HG03520 (cell line): Measurements from ENCODE around the gene CTSH.
"Not testable (repeated sequence)": the region's sequence is repeated elsewhere in the genome, so short reads cannot be mapped to it uniquely, and the experiment has no call there.

Source experiments
- ATAC-seq: cut with Tn5 transposase; IDR thresholded peaks from one replicate; pipeline ENCODE4 v1.9.1; 2021; ENCODE audit warnings: mild to moderate bottlenecking, moderate library complexity; ENCODE audit not compliant: unreplicated experiment

CTSH gene

DNA sequence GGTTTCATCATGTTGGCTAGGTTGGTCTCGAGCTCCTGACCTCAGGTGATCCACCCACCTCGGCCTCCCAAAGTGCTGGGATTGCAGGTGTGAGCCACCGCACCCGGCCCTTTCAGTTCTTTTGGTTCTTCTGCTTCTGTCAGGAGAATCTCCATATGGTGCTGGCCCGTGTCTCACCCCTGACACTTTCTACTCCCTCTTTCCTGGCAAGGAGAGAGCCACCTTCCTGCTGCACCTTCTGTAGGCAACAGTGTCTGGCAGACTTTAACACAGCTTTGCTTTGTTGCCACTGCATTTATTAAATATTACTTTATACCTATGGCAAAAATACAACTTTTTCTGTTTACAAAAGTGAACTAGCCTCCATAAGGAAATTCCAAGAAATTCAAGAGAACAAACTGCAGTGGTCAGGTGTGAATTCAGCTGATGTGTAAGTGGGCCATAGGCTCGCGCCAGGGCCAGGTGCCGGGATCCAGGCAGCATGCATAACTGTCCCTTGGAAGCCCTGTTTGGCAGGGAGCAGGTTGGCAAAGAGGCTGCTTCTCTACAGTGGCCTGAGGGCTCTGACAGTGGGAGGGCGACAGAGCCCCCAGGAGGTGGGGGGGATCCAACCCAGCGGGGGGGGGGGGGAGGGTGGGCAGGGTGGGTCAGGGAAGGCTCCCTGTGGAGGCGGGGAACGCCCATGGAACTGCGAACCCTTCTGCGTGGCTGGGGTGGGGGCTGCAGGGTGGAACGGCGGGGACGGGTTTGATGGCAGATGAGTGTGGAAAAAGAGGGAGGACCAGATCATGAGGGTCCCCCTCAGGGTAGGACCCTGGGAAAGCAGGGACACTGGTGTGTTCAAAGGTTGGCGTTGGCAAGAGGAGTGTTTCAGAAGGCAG lies 21.1 kb downstream of the CTSH start:
- no peak for ATAC-seq

DNA sequence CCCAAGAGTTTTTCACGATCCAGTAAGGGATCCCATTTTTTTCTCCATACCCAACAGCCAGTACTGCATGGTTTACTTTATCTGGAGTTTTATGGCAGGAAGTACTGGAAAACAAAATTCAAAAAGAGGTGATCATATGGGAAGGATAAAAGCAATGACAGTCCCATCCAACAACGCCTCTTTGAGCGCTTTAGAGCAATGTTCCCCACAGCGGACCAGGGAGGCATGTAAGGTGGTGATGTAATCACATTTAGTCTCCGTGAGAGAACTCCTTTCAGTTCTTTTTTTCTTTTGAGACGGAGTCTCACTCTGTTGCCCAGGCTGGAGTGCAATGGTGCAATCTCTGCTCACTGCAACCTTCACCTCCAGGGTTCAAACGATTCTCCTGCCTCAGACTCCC lies 21.8 kb downstream of the CTSH start:
- ATAC-seq: no peak

DNA sequence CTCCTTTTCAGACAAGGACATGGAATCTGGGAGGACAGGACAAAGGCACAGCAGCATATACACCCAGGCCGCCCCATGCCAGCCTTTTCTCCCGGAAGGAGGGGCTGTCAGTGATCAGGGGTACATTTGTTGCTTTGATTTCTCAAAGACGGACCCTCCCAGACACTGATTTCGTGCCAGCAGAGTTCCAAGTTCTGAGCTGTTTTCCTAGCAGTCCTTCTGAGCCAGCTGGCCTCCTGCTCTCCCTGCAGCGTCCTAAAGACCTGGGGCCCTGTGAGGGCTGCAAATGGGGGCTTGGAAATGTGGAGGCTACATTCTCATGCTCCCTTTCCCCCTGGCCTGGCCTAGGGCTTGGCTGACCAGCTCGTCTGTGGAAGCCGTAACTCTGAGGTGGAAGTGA lies 22.3 kb downstream of the CTSH start:
- no peak for ATAC-seq

DNA sequence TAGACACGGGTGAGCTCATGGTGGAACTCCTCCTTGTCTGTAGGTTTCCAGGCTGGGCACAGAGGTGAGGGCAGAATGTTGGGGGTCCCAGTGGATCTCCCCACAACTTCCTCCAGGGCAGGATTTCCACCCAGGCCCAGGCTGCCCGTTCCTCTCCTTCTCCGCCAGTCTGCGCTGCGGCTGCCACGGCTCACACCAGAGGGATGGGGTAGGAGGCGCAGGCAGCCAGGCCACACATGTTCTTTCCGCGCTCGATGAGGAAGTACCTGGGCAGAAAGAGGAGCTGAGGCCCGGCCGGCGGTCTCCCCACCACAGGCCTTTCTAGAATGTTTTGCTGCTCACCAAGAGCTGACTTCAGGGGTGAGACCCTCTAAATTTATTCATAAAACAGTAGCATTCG lies 22.9 kb downstream of the CTSH start:
- ATAC-seq: no peak

DNA sequence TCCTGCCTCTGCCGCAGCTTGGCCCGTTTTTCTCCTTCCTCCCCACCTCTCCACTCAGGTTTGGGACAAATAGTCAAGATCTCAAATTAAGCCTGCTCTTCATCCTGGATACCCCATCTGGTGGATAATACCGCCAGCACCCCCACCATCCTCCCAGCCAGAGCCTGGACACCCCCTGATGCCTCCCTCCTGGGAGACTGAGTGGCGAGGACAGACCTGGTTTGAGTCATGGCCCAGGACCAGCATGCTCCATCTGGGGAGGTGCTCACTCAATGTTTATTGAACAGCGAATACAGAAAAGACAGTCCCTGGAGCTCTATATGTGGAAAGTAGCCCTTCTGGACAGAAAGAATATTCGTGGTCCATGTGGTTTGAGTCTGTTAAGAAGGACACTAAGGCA lies 23.3 kb downstream of the CTSH start:
- no peak for ATAC-seq

DNA sequence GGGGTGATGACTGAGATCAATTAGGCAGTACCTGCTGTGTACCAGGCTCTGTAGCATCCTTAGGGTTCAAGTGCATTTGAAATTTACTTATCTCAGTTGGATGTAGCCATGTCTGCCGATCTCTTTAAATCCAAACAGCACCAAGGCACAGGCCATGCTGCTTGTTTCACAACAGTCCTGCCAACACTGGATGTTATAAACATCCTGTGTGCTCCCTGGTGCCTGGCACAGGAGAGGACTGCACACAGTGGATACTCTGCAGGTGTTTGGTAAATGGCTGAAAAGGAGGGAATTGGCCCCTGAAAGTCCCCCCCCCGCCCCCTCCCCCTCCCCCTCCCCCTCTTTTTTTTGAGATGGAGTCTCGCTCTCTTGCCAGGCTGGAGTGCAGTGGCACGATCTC lies 27.0 kb downstream of the CTSH start:
- ATAC-seq: no peak

DNA sequence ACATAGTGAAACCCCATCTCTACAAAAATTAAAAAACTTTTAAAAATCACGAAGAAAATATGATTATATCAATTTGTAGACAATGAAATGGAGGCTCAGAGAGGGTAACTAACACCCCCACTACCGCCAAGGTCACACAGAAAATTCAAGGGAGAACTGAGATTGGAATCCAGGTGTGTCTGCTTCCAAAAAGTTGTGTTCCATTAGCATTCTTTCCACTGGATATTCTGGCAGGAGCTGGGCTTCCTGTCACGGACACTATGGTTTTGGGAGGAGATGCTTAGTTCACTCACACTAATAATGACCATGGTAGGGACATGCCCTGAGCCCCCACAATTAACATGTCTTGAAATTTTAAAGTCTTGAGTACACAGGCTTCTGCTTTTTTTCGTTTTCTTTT lies 28.8 kb downstream of the CTSH start:
- ATAC-seq: no peak

DNA sequence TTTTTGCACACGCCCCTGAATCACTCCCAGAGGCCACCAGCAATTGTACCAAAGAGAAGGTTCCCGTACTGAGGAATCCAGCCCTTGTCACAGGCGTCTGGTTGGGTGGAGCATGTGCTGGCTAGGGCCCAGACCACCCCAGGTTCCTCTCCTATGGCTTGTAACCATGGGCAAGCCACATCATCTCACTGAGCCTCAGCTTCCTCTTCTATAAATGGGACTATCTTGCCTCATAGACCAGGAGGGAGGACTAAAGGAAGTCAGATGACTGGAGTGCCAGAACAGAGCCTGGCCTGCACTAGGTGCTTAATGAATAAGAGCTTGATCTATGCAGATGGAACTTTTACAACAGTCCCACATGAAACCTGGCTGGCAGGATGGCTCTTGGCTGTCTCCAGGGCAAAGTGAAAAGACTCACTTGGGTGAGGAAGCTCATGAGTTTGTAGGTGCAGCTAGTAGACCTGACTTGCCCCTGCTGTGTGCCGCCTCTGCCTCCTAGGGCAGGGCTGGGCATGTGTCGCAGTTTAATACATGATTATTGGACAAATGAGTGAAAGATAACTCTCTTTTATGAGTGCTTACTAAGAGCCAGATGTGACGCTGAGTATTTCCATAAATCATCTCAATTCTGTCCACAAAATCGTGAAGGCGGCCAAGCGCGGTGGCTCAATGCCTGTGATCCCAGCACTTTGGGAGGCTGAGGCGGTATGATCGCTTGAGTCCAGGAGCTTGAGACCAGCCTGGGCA lies 29.3 kb downstream of the CTSH start:
- ATAC-seq: no peak

DNA sequence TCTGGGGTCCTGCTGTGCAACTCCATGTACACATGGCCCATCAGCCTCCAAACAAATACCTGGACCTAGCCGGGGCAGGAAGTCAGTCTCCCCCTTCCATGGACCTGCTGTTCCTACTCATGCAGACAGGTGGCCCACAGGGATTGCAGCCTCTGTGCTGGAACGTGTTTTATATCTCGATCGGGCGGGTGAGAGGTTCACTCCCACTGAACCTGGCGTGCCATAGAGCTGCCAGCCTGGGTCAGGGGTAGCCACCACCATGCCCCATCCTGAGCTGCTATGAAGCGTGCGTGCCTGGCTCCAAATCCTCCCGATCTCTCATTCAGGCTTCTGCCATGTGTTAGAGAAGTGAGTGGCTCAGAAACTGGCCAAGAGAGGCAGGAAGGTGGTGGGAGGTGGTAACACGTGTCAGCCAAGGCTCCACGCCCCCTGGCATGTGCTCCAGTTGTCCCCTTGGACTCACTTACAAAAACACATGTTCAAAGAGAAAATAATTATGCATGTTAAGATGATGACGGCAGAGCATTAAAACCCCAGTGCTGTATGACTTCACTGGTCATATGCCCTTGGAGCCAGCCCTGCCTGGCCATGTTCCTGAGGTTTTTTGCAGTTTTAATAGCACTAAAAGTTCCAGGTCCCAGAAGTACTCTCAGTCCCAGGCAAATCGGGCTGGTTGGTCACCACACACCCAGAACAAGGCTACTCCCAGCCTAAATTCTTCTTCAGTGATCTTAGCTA lies 30.6 kb downstream of the CTSH start:
- ATAC-seq: no peak

DNA sequence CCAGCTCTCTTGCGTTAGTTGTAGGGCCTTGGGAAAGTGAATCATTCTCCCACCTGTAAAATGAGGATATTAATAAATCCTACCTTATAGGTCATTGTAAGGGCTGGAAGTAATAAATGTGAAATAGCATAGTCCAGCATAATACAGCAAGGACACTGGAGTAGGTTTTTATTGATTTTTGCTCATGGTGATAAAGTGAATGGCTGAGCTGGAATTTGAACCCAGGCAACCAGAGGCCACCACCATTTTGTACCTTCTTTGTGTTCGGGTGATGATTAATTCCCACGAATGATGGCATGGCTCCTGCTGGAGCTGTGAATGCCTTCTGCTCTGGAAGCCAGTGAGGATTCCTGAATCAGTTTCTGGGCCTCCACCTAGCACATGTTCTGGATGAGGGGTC lies 31.8 kb downstream of the CTSH start:
- no peak for ATAC-seq

DNA sequence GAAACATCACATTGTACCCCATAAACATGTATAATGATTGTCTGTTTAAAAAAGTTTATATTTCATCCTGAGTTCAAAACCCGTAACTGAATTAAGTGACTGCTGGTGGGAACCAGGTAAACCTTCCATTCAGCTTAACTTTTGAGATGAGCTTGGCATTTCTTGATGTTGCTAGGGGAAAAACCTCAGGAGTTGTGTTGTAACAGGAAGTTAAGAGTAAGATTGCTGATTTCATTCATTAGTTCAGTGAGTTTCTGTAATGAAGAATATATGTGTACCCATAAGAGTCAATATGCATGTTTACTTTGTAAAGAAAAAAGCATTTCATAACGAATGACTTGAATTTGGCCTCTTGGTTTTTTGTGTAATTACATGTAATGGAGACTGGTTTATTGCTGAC lies 32.5 kb downstream of the CTSH start:
- ATAC-seq: no peak

DNA sequence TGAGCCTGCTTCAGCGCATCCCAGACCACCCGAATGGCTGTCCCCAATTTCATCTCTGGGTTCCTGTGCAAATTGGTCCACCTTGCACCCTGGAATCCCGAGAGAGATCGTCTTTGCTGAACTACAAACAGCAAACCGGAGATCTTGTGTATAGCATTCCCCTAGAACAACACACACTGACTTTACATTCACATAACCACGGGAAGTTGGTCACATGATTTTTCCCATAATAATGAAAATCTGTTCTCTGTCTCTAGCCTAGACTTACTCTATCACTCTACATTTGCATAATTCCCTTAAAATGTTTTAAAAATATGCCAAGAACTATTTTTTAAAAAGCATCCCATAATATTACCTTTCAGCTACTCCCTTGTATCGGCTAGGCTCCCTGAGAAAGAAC lies 34.6 kb downstream of the CTSH start:
- no peak for ATAC-seq

DNA sequence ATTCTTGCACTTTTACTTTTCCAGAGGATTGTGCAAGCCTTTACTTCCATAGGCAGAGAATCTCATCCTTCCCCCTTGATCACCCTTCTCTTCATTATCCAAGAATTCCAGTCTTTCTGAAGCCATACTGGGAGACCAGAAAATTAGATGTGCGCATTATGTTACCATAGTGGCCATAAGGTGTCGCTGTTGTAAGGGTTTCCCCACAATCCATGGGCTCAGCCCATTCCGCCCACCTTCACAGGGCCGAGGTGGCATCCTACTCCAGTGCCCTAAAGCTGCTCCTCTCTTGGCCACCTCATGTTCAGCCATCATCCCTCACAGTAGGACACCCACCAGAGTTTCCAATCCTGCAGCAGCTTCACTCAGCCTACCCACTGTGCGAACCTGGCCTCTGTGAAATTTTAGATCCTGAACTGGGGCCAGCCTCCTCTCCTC lies 35.0 kb downstream of the CTSH start:
- ATAC-seq: no peak

DNA sequence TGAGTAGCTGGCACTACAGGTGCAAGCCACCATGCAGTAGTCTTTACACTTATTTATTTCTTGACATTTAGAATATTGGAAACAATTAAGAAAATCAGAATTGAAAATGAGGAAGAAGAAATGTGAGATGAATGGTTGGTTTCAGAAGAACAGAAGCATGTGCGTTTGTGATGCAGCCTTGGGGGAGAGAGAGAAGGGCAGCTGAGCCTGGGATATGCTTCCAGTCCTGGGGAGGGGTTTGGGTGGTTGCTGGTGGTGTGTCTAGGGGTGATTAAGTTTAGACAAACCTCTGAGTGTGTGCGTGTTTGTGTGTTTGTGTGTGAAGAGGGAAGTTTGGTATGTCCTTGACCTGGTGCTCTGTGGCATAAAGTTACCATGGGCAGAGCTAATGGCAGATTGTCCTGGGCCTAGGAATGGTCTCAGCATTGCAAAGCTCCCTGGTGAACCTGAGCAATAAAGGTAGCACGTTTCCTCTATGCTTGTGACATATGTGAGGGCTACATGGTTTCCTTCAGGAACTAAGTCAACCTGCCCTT lies 35.6 kb downstream of the CTSH start:
- no peak for ATAC-seq

DNA sequence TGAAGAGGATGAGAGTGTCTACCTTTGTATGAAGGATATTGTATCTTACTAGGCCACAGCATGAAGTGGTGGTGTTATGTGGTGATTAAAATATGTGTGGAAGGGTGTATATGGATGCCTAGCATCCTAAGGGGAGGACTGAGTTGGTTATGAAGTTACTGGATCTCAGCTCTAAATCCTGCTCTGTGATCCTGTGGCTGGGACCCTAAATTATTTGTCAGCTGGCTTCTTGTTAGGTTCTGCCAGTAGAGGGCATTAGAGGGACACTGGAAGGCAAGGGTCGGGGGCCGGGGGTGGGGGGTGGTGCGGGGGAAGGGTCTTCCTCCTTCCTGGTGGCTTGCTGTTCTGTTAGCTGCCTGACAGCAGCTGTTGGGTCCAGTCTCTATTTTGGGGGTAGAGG lies 37.3 kb downstream of the CTSH start:
- no peak for ATAC-seq

DNA sequence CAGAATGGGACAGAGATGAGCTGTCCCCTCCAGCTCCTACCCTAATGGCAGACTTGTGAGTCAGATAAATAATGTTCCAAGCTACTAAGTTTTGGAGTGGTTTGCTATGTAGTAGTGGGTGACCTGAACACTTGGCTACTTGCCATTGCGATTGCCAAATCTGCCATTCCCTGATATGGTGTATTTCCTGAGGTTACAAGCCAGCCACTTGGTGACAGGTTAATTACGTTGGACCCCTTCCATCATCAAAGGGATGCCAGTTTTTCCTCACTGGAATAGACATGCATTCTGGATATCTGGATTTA lies 38.6 kb downstream of the CTSH start:
- ATAC-seq: no peak

DNA sequence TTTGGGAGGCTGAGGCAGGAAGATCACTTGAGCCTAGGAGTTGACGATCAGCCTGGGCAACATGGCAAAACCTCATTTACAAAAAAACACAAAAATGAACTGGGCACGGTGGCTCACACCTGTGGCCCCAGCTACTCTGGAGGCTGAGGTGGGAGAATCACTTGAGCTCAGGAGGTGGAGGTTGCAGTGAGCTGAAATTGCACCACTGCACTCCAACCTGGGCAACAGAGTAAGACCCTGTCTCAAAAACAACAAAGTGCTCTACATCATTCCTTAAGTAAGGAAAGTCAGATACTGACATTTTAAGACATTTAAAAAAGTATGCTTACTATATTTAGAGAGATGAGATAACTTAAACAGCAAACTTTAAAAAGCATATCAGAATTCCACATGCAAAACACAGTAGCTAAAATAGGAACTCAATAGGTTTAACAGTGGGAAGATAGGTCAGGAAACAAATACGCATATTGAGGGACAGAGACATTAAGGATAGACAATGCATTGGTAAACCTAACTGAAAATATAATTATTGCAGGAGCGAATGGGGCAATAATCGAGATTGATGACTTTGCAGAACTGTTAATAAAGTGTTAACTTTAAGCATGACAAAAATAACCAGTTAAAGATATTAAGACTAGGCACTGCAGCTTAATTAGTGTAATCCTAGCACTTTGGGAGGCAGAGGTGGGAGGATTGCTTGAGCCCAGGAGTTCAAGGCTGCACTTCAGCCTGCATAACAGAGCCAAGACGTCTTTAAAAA lies 40.1 kb downstream of the CTSH start:
- ATAC-seq: no peak

DNA sequence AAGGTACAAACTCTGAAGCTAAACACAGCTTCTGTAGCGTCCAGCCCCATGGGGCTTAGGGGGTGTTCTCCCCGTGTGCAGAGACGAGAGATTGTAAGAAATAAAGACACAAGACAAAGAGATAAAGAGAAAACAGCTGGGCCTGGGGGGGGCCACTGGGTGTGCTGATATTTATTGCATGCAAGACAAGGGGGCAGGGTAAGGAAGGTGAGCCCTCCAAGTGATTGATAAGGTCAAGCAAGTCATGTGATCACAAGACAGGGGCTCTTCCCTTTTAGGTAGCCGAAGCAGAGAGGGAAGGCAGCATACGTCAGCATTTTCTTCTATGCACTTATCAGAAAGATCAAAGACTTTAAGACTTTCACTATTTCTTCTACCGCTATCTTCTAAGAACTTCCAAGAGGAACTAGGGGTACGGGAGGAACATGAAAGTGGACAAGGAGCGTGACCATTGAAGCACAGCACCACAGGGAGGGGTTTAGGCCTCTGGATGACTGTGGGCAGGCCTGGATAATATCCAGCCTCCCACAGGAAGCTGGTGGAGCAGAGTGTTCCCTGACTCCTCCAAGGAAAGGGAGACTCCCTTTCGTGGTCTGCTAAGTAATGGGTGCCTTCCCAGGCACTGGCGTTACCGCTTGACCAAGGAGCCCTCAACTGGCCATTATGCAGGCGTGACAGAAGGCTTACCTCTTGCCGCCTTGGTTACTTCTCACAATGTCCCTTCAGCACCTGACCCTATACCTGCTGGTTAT lies 42.4 kb downstream of the CTSH start:
- ATAC-seq: not testable (repeated sequence)

DNA sequence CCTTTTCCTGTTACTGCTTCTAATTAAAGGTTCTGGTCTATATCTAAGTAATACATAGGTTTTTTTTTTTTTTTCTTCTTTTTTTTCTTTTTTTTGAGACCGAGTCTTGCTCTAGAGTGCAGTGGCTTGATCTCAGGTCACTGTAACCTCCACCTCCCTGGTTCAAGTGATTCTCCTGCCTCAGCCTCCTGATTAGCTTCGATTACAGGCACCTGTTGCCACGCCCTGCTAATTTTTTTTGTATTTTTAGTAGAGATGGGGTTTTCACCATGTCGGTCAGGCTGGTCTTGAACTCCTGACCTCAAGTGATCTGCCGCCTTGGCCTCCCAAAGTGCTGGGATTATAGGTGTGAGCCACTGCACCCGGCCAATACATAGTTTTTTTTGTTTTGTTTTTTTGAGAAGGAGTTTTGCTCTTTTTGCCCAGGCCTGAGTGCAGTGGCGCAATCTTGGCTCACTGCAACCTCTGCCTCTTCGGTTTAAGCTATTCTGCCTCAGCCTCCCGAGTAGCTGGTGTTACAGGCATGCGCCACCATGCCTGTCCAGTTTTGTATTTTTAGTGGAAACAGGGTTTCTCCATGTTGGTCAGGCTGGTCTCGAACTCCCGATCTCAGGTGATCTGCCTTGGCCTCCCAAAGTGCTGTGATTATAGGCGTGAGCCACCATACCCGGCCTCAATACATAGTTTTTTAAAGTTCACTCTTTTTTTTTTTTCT lies 43.9 kb downstream of the CTSH start:
- not testable (repeated sequence) for ATAC-seq
